GM21528 (cell line): ENCODE results near the gene WWC1.
A peak's percentile ranks its signal among the peaks of the same experiment; 100 is the strongest.
"Not testable (repeated sequence)": the region's sequence is repeated elsewhere in the genome, so short reads cannot be mapped to it uniquely, and the experiment has no call there.

ENCODE experiments used
- ATAC-seq: cut with Tn5 transposase; IDR thresholded peaks from one replicate; pipeline ENCODE4 v1.9.1; 2021; ENCODE audit warnings: mild to moderate bottlenecking, moderate library complexity; ENCODE audit not compliant: unreplicated experiment, low FRiP score

Gene WWC1

GRCh38 chr5:168285696-168286095 lies 5.7 kb upstream of the WWC1 start:
- no peak for ATAC-seq

DNA sequence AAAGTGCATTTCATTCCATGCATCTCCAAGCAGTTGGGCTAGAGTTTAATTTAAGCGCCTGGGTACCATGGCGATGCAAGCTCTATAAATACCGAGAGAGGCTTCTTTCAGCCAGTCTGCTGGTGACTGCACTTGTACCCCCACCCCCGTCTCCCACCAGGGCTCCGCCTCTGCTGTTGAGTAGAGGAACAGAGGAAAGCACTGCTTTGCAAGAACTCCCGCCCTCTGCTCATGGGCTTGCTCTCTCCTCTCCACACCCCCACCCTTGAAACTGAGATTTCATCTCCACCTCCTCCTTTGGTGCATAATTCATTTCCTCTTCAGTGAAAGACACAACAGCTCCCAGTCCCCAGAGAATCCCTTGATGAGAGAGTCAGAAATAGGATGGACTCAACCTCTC lies 5.1 kb upstream of the WWC1 start:
- no peak for ATAC-seq

GRCh38 chr5:168286863-168287262 lies 4.6 kb upstream of the WWC1 start:
- not testable (repeated sequence) for ATAC-seq

DNA sequence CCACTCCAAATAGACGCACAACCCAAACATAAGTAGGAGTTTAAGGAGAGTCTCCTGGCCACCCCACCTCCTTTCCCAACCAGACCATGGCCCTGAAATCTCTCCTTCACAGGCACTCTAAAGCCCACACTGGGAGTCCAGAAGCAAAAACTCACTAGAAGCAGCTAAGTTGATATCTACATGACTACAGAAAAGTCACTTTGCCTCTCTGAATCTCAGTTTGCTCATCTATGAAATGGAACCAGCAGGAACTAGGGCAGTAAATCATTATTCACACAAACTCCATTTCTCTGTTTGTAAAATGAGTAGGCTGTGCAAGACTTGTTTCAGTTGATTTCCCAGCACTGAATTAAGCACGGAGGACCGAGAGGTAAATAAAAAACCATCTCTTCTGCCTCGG lies 4.1 kb upstream of the WWC1 start:
- no peak for ATAC-seq

DNA sequence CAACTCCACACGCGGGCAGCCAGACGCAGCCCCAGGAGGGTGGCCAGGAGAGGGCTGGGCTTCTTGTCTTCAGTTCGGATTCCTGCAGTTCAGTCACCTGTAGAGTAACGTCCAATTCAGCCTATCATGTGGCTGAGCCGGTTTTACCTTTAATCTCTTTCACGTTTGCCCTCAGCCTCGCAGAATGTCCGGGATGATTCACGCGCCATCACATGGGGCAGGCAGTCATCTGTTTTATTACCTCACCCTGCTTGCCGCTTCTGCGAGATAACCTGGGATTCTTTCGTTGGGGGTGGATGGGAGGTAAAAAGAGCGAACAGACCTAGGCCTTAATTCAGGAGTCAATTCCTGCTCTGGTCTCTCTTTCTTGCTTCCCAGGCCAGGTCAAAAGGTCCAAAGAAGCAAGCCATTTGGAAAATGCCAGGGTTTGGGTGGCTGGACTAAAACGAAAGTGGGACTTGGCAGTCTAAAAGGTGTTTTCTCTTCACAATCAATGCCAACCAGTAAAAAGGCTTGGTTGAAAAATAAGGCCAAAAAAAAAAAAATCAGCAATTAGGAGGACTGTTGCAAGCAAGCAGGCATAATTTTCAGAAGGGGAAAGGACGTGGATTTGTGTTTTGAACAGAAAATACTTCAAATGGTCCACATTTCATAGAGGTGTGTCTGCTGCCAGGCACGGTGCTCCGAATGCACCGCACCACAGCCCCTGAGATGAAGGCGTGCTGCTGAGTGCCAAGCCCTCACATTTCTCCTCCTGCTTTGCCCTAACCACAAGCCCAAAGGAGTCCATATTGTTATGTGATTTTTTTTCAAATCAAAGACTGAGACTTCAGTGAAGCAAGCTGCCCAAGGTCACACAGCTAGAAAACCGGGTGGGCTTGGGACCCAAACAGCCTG lies 2.8 kb upstream of the WWC1 start:
- ATAC-seq, result no peak

GRCh38 chr5:168290902-168291341 lies 523 bp upstream of the WWC1 start:
- ATAC-seq, result no peak

- ATAC-seq, result peak; percentile 30
Observed at GRCh38 chr5:168291964-168292785, 730 bp downstream of the WWC1 start.

DNA sequence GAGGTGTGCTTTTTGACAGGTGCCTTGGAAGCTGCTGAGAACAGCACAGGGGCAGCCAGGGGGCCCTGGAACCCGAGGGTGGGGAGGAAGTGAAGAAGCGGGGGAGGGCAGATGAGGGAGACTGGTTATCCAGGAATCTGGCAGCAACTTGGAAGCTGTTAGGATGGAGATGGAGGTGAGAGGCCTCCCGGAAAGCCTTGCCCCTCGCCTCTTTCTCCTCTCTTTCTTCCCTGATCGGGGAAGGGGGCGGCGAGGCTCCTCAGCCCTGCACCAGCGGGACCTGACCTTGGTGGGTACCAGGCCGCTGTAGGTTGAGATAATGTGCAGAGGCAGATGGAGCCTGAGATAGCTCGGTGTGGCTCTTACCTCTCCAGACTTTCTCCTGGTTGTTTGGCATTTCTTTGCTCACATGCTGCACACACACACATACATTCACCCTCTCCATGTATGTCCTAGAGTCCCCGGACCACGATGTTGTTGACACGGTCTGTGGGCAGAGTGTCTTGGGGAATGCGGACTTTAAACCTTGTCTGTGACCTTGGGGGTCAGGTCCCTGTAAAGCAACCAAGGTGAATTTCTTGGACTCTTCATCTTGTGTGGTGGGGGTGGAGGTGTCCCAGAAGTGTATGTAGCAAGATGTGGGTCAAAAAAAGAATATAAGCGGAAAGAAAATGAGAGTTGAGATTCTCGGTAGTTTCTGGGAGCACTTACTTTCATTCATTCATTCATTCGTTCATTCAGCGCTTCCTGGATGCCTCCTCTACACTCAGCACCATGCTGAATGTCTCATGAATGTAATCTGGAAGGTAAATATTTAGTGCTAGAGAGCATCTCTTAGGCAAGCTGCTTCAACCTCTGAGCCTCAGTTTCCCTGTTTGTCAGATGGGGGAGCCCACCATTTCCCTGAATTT lies 1.6 kb downstream of the WWC1 start:
- no peak for ATAC-seq

- ATAC-seq, result no peak
Observed at GRCh38 chr5:168295574-168296201, 4.2 kb downstream of the WWC1 start.

DNA sequence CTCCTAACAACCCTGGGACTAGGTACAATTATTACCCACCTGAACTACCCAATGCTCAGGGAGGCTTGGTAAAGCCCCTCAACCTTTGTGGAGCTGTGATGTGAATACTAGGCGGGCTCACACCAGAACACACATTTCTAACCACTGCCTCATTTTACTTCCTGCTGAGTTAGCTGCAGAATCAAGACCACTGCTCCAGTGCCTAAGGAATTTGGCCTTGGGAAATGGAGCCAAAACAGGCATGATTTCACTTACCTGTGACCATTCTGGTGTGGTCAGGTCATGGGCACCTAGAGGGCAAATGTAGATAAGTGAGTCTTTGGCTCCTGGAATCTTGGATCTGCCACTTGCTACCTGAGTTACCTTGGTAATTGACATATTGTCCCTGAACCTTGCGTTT lies 5.2 kb downstream of the WWC1 start:
- no peak for ATAC-seq

- ATAC-seq, result no peak
Observed at GRCh38 chr5:168298949-168299348, 7.5 kb downstream of the WWC1 start.

DNA sequence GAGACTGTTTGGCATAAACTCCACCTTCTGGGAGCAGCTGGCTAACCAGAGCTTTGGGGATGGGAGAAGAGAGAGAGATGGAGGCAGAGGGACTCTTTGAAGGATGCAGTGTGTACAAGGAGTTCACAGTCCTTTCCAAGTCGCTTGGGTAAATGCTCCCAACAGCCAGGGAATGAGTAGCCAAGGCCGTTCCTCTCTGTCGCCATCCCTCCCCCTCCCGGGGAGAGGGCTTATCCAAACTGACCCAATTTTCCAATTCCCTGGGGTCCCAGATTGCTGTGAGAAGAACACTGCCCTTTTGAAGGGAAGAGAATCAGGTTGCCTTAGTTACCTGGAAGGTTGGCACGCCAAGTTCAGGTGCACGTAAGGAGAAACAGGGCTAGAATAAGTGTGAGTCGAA lies 7.9 kb downstream of the WWC1 start:
- ATAC-seq, result no peak

DNA sequence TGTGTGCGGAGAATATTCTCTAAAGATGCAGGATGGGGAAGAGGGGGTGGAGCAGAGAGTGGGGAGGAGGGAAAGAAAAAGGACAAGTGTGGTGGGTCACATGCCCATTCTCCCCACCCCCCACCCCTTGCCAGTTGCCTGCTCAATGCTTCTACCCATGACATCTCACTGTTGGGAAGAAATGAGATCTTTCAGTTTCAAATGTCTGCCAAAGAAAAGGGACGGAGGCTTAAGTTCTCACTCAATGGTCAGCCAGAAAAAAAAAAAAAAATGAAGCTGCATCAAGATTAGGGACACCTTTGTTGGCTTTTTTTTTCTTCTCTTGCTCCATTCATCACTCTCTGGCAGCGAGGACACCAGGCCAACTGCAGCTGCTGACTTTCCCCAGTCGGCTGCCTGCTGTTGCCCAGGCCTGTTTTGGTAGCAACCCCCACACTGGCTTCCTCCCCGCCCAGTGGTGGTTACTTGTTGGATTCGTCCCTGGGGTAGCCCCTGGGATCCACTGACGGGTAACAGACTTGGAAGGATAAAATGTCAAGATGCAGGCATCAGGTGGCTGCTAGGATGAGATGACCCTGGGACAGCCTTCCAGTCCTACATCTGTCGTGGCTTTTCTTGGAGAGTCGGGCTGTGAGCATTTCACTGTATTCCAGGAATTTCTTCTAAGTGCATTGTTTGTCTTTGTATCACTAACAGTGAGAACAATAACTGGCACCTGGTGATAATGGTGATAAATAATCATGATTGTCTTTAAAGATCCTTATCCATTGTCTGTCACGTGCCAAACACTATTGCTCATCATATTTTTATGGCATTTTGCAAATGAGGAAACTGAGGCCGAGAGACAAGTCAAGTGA lies 9.1 kb downstream of the WWC1 start:
- ATAC-seq, result no peak

DNA sequence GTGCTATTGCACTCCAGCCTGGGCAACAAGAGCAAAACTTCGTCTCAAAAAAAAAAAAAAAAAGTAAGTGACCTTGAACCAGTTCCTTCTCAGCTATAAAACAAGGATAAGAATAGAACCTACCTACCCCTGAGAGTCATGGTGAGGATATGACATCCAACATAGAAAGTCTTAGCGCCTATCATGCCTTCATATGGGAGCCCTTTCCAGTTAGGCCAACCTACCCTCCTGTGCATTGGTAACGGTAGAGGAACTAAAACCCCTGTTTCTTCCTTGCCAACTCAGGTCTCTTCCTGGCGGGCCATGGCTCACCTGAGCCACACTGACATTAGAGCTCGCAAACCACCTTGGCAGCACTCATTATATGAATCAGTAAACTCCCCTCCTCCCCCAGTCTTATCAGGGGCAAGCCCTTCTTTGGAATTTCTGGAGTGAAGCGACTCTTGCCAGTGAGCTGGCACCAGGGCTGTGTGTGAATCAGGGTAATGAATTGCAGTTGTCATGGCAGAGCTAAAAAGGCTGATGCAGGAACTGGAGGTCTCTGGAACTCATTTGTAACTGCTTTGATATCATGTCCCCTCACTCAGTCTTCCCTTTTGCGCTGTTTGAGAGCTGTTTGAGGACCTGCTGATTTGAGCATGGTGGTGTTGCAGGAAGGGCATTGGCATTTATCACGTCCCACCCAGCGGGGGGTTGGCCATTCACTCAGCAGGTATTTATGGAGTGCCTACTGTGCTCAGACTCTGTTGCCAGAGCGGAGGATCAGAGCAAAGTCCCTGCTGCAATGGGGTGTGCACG lies 10.3 kb downstream of the WWC1 start:
- no peak for ATAC-seq

DNA sequence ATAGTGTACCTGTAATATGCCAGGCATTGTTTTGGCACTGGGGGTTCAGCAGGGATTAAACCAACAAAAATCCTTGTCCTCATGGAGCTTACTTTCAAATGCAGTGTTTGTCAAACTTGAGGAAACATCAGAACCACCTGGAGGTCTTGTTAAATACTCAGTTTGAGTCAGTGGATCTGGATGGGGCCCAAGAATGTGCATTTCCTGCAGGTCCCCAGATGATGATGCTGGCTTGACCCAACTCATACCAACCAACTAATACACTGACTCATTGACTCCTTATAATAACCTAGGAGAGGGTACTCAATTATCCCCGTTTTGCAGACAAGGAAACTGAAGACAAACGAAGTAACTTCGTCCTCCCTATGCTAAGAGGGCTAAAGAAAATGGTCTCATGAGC lies 11.3 kb downstream of the WWC1 start:
- ATAC-seq, result no peak

DNA sequence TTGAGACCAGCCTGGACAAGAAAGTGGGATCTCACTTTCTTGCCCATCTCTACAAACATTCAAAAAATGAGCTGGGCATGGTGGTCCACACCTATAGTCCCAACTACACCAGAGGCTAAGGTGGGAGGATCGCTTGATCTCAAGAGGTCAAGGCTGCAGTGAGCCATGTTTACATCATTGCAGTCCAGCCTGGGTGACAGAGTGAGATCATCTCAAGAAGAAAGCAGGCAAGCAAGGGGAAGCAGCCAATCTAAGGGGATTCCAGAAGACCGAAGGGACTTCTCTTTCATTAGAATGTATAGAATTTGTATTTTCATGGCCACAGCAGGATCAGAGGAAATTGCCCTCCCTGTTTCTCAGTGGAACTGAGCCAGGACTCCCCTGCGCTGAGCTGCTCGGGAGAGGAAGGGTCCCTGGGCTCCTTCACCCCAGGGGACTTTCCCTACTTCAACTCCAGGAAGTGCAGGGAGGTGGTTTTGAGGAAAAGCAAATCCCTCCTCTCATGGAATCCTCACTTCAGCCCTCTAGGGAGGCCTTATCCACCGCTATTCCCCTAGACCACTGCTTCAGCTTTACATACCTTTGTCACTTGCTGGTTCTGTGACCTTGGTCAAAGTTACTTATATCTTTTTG lies 12.1 kb downstream of the WWC1 start:
- no peak for ATAC-seq

DNA sequence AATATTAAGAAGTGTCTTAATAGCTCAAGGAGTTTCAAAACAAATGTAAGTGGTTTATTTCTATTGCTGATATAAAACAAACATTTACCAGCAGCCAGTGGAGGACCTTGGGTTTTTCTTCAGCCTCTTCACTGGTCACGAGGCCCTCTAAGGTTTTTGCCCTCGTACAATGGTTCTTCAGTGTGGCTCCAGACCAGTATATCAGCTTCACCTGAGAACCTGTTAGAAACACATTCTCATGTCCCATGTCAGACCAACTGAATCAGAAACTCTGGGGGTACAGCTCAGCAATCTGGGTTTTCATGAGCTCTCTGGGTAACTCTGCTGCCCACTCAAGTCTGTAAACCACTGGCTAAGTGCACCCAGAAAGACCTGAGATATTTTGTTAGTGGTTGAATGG lies 12.9 kb downstream of the WWC1 start:
- ATAC-seq, result no peak

GRCh38 chr5:168305281-168305680 lies 13.8 kb downstream of the WWC1 start:
- ATAC-seq, result no peak
